Adrenal gland (tissue), 12 donors: ENCODE data around the gene AKAP7. TPM values are rescaled to one million over a fixed set of nuclear protein-coding genes. Genes with fewer than 3 reads are reported as not detected.
"Not testable (repeated sequence)": the region's sequence is repeated elsewhere in the genome, so short reads cannot be mapped to it uniquely, and the experiment has no call there.

Experiments
- DNase-seq, 7 donors: peaks; one replicate each; pipeline ENCODE4 v3.0.0-alpha.2; 2019 to 2020
- H3K27ac ChIP-seq, 5 donors: fragments of 200-600 bp; sonication (generic) in 4 of 5; 1 replicate in 3 of 5; 2 replicates in 2 of 5; pipeline versions ENCODE4 v1.5.1 to v1.8.0; 2016 to 2020; ENCODE audit warnings: mild to moderate bottlenecking in 1 of 5
- H3K27me3 ChIP-seq: fragments of 200-600 bp; 2 replicates; pipeline ENCODE4 v1.8.0; 2021
- H3K36me3 ChIP-seq, 2 donors: fragments of 200-600 bp; replicated peaks in 1 of 2; 1 replicate in 1 of 2; 2 replicates in 1 of 2; pipeline versions ENCODE4 v1.5.1 to v1.8.0; 2018 to 2022
- H3K4me1 ChIP-seq, 2 donors: fragments of 200-600 bp; replicated peaks in 1 of 2; 1 replicate in 1 of 2; 2 replicates in 1 of 2; pipeline versions ENCODE4 v1.5.1 to v1.8.0; 2018 to 2021
- H3K4me3 ChIP-seq, 4 donors: fragments of 200-600 bp; sonication (generic) in 3 of 4; one replicate each; pipeline ENCODE4 v1.5.1; 2016 to 2018
- H3K9me3 ChIP-seq, 3 donors: fragments of 200-600 bp; sonication (generic) in 1 of 3; replicated peaks in 1 of 3; 1 replicate in 2 of 3; 2 replicates in 1 of 3; pipeline versions ENCODE4 v1.5.1 to v1.8.0; 2016 to 2021
- POLR2A ChIP-seq, 2 donors: fragments of 450-650 bp; IDR thresholded peaks; one replicate each; pipeline ENCODE4 v1.6.1; 2017; ENCODE audit warnings: antibody characterized with exemption in 2 of 2, mild to moderate bottlenecking in 2 of 2, moderate library complexity in 1 of 2
- WGBS, 4 donors: extraction: QIAGEN DNeasy Blood & Tissue Kit in 2 of 4; methylation state at CpG; one replicate each; pipeline versions ENCODE4 v1.1.5 to v1.1.7; 2013 to 2017; 5-methylcytosine and 5-hydroxymethylcytosine counted together
- intact Hi-C, 2 donors: fragments of 100-400 bp; cut with DNase I; formaldehyde crosslinking; loops; one replicate each; pipeline versions ENCODE4 v1.14.1 to v1.15.0; 2022 to 2023
- polyA plus RNA-seq, 3 donors: library from polyadenylated mRNA; stranded (reverse); fragments of 200-250 nt in 2 of 3; fragments of 350-450 nt in 1 of 3; fragmentation: Illumina TruSeq in 1 of 3; extraction: RNeasy Lipid Tissue Mini Kit (QIAGEN cat#74804) in 1 of 3; gene quantifications; one replicate each; pipeline ENCODE4 v1.2.3, GENCODE V29; 2013 to 2014
- total RNA-seq, 9 donors: library from RNA; depleted of rRNA in 4 of 9; stranded (reverse); fragments of >200 nt in 4 of 9; fragments of 120-200 nt in 1 of 9; fragmentation: NEBNext Ultra II Directional in 1 of 9; extraction: Animal tissue kit (Norgen Biotek cat#: 25700) in 1 of 9; gene quantifications; one replicate each; pipeline versions ENCODE4 v1.1.0 to v1.2.4, GENCODE V29; 2013 to 2023
- TF ChIP-seq, protein P1 (sequence below), 6 experiments: fragments of 450-650 bp in 4 of 6; fragments of 200-600 bp in 2 of 6; sonication (generic) in 1 of 6; IDR thresholded peaks; 1 replicate in 5 of 6; 2 replicates in 1 of 6; pipeline versions ENCODE4 v1.5.1 to v1.8.0; 2016 to 2021; ENCODE audit warnings: antibody characterized with exemption in 6 of 6, mild to moderate bottlenecking in 2 of 6, moderate library complexity in 1 of 6
- donor health status: healthy with polysubstance abuse.
- donor health status: Bipolar disorder and iron deficiency.
- donor health status: DM: yes; HTN: yes; CAD: no.
- donor health status: DM: no; HTN: no; CAD: no.
- donor health status: DM: no; HTN: no; CAD: no.
- donor health status: DM: yes; HTN: yes; CAD: no.

Gene AKAP7
- total and polyA plus RNA-seq, 12 donors: 36.2 to 165 (median 62.2) TPM

GRCh38 chr6:131290955-131291354 is 155.7 kb downstream of the AKAP7 start:
- WGBS, 4 donors: 96 to 97% (median 97%) methylated on average over 4 of the region's 4 CpGs
- Histone ChIP-seq H3K36me3 (no peaks in the 10 kb centered on the region), H3K4me3 (no peak overlapping the region), H3K27me3 (no peaks in the 10 kb centered on the region), H3K9me3 (no peaks in the 10 kb centered on the region), H3K27ac (no peak overlapping the region), H3K4me1 (peaks cover 0 to 20% of the 10 kb centered on the region in 2 donors)
- DNase-seq: no peak
- intact Hi-C loops: no loop called here
- TF ChIP-seq, protein P1, sequence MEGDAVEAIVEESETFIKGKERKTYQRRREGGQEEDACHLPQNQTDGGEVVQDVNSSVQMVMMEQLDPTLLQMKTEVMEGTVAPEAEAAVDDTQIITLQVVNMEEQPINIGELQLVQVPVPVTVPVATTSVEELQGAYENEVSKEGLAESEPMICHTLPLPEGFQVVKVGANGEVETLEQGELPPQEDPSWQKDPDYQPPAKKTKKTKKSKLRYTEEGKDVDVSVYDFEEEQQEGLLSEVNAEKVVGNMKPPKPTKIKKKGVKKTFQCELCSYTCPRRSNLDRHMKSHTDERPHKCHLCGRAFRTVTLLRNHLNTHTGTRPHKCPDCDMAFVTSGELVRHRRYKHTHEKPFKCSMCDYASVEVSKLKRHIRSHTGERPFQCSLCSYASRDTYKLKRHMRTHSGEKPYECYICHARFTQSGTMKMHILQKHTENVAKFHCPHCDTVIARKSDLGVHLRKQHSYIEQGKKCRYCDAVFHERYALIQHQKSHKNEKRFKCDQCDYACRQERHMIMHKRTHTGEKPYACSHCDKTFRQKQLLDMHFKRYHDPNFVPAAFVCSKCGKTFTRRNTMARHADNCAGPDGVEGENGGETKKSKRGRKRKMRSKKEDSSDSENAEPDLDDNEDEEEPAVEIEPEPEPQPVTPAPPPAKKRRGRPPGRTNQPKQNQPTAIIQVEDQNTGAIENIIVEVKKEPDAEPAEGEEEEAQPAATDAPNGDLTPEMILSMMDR (IDR thresholded peaks at IDR 0.05): no peak
- no peak for TF ChIP-seq POLR2A (IDR thresholded peaks at IDR 0.05)

- Histone ChIP-seq H3K36me3 (no peaks in the 10 kb centered on the region), H3K9me3 (no peaks in the 10 kb centered on the region), H3K27ac (no peak overlapping the region), H3K4me1 (peaks cover 0 to 20% of the 10 kb centered on the region in 2 donors), H3K4me3 (no peak overlapping the region), H3K27me3 (no peaks in the 10 kb centered on the region)
- TF ChIP-seq, protein P1 (IDR thresholded peaks at IDR 0.05): no peak
- no peak for TF ChIP-seq POLR2A (IDR thresholded peaks at IDR 0.05)
- intact Hi-C loops: no loop called here
- WGBS, 4 donors: 32 to 38% (median 35%) methylated on average over 2 of the region's 2 CpGs
- no peak for DNase-seq
Observed at GRCh38 chr6:131292145-131292938, 157.1 kb downstream of the AKAP7 start.

DNA sequence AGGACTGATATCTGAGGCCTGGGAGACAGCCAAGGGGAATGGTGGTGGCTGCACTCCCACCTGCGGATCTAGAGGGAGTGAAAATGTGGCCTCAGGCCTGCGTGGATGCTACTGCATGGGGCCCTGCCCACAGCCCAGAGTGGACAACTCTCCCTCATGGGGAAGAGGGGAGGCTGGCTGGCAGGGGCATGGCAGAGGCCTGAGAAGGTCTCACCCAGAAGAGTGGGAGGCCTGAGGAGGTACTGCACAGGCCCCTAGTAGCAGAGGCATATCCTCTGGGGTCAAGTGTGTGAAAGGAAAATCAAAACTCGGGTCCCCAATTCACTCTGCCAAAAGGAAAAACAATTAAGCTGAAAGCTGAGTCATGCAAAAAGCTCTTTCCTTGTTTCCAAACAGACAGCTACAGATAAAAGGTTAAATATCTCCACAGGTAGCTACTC is 158.2 kb downstream of the AKAP7 start:
- no peak for DNase-seq
- intact Hi-C loops: no loop called here
- H3K4me3 ChIP-seq: no peak overlapping the region
- TF ChIP-seq, protein P1 (IDR thresholded peaks at IDR 0.05): no peak
- no peak for TF ChIP-seq POLR2A (IDR thresholded peaks at IDR 0.05)
- no peaks in the 10 kb centered on the region for H3K9me3 ChIP-seq
- 58 to 80% (median 68%) methylated on average over 3 of the region's 3 CpGs for WGBS, 4 donors
- H3K27ac ChIP-seq: no peak overlapping the region
- no peaks in the 10 kb centered on the region for H3K27me3 ChIP-seq
- H3K4me1 ChIP-seq: peaks cover 0 to 20% of the 10 kb centered on the region in 2 donors
- no peaks in the 10 kb centered on the region for H3K36me3 ChIP-seq

GRCh38 chr6:131295081-131295480 is 159.8 kb downstream of the AKAP7 start:
- peaks cover 0 to 20% of the 10 kb centered on the region in 2 donors for H3K4me1 ChIP-seq
- no peaks in the 10 kb centered on the region for H3K36me3 ChIP-seq
- no peak for DNase-seq
- H3K9me3 ChIP-seq: no peaks in the 10 kb centered on the region
- TF ChIP-seq POLR2A (IDR thresholded peaks at IDR 0.05): no peak
- TF ChIP-seq, protein P1 (IDR thresholded peaks at IDR 0.05): no peak
- intact Hi-C loops: no loop called here
- WGBS, 4 donors: 87 to 97% (median 95%) methylated on average over 7 to 10 of the region's 10 CpGs
- H3K27ac ChIP-seq: no peak overlapping the region
- H3K4me3 ChIP-seq: no peak overlapping the region
- H3K27me3 ChIP-seq: no peaks in the 10 kb centered on the region

DNA sequence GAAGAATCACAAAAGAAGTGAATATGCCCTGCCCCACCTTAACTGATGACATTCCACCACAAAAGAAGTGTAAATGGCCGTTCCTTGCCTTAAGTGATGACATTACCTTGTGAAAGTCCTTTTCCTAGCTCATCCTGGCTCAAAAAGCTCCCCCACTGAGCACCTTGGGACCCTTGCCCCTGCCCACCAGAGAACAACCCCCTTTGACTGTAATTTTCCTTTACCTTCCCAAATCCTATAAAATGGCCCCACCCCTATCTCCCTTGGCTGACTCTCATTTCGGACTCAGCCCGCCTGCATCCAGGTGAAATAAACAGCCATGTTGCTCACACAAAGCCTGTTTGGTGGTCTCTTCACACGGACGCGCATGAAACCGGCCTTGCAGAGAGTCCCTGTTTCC is 165.6 kb downstream of the AKAP7 start:
- H3K36me3 ChIP-seq, H3K4me3 ChIP-seq, DNase-seq, H3K9me3 ChIP-seq, H3K27me3 ChIP-seq, H3K4me1 ChIP-seq, intact Hi-C loops, H3K27ac ChIP-seq: not testable (repeated sequence)
- 94 to 97% (median 96%) methylated on average over 7 of the region's 7 CpGs for WGBS, 4 donors
